Brain microvascular endothelial cell (primary cell): ENCODE data around the gene PEPD.

Experiments used
- DNase-seq: peaks from one replicate; pipeline ENCODE4 v3.0.0-alpha.2; 2020
- H3K27ac ChIP-seq: fragments of 250-450 bp; sonication (Bioruptor Pico); 2 replicates; pipeline ENCODE4 v1.5.1; 2020; ENCODE audit warnings: mild to moderate bottlenecking, moderate library complexity
- H3K27me3 ChIP-seq: fragments of 250-450 bp; sonication (Bioruptor Pico); replicated peaks from 2 replicates; pipeline ENCODE4 v1.5.1; 2020; ENCODE audit warnings: mild to moderate bottlenecking
- H3K36me3 ChIP-seq: fragments of 250-450 bp; sonication (Bioruptor Pico); replicated peaks from 2 replicates; pipeline ENCODE4 v1.5.1; 2020; ENCODE audit warnings: mild to moderate bottlenecking
- H3K4me3 ChIP-seq: 2 replicates; pipeline ENCODE4 v1.5.1; 2011; ENCODE audit warnings: low read depth, mild to moderate bottlenecking, control low read depth, low read length, moderate library complexity
- CTCF ChIP-seq: IDR thresholded peaks from 2 replicates; pipeline ENCODE4 v1.5.1; 2011; ENCODE audit warnings: low read depth, mild to moderate bottlenecking, moderate library complexity, low read length, control low read depth, inconsistent platforms; ENCODE audit errors: missing control alignments
- in situ Hi-C: cut with HindIII; loops from 2 replicates; pipeline ENCODE4 v1.10.0; 2017; ENCODE audit warnings: low sequenced_read_pairs, low pct_ligation_motif_present

Gene PEPD

GRCh38 chr19:33500586-33500985 is 21.0 kb downstream of the PEPD start:
- no peak for TF ChIP-seq CTCF
- no peaks in the 10 kb centered on the region for H3K27me3 ChIP-seq
- no peak overlapping the region for H3K4me3 ChIP-seq
- in situ Hi-C loops, result no loop called here
- H3K36me3 ChIP-seq, result peaks cover 4% of the 10 kb centered on the region
- DNase-seq, result no peak
- no peak overlapping the region for H3K27ac ChIP-seq

GRCh38 chr19:33499671-33500506 is 21.7 kb downstream of the PEPD start:
- DNase-seq, result no peak
- no peak for TF ChIP-seq CTCF
- H3K4me3 ChIP-seq, result no peak overlapping the region
- peaks cover 4% of the 10 kb centered on the region for H3K36me3 ChIP-seq
- no peak overlapping the region for H3K27ac ChIP-seq
- H3K27me3 ChIP-seq, result no peaks in the 10 kb centered on the region
- in situ Hi-C loops, result no loop called here

GRCh38 chr19:33499248-33499647 is 22.3 kb downstream of the PEPD start:
- no peak for DNase-seq
- peaks cover 4% of the 10 kb centered on the region for H3K36me3 ChIP-seq
- no peak overlapping the region for H3K27ac ChIP-seq
- no peak for TF ChIP-seq CTCF
- H3K27me3 ChIP-seq, result no peaks in the 10 kb centered on the region
- no peak overlapping the region for H3K4me3 ChIP-seq
- in situ Hi-C loops, result no loop called here

- Histone ChIP-seq H3K27ac (no peak overlapping the region), H3K36me3 (peaks cover 4% of the 10 kb centered on the region), H3K27me3 (no peaks in the 10 kb centered on the region), H3K4me3 (no peak overlapping the region)
- DNase-seq, result no peak
- in situ Hi-C loops, result no loop called here
- TF ChIP-seq CTCF, result no peak
These were observed 23.1 kb downstream of the PEPD start for GRCh38 chr19:33498391-33499000.

GRCh38 chr19:33497778-33498175 is 23.8 kb downstream of the PEPD start:
- Histone ChIP-seq H3K36me3 (peaks cover 4% of the 10 kb centered on the region), H3K27ac (no peak overlapping the region), H3K4me3 (no peak overlapping the region), H3K27me3 (no peaks in the 10 kb centered on the region)
- DNase-seq, result no peak
- in situ Hi-C loops, result no loop called here
- no peak for TF ChIP-seq CTCF
